ENCODE measurements around the gene SLC15A5. TPM values are rescaled to one million over a fixed set of nuclear protein-coding genes. Genes with fewer than 3 reads are reported as not detected.

SLC15A5 gene
- total and polyA plus RNA-seq, 2 of the 8 experiments (the other 6 are each of a cell fraction or from before 2014, with no cell fraction given), result not detected

DNA sequence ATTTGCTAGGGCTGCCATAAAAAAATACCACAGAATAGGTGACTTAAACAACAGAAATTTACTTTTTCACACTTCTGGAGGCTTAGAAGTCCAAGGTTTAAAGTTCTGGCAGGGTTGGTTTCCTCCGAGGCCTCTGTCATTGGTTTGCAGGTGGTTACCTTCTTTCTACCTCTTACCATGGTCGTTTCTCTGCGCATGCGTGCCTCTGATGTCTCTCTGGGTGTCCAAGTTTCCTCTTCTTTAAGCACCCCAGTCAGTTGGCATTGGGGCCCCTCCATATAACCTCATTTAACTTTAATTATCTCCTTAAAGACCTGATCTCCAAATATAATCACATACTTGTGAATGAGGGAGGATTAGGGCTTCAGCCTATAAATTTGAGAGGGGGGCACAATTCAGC lies 103.2 kb downstream of the SLC15A5 start (continued):
- TF ChIP-seq HDAC2 (IDR thresholded peaks at IDR 0.05; ENCODE audit: borderline replicate concordance in 1 of 2, low read depth in 2 of 2, low read length in 2 of 2), result no peak
- TF ChIP-seq RXRA (IDR thresholded peaks at IDR 0.05; ENCODE audit: insufficient read depth, low read depth, low read length), result no peak

Data from H1 (cell line).